GM12878 (cell line): Measurements from ENCODE around the gene CNOT3. TPM values are rescaled to one million over a fixed set of nuclear protein-coding genes. Genes with fewer than 3 reads are reported as not detected.

Experiments
- ATAC-seq: fragments of 200-7000 bp; cut with Tn5 transposase; 3 replicates; pipeline ENCODE4 v1.9.1; 2020; ENCODE audit warnings: mild to moderate bottlenecking, moderate library complexity
- BruUV-seq: library from RNA; stranded (reverse); fragments of 400-500 nt; replicated peaks from 2 replicates; lab custom pipeline; 2021; lab: Mats Ljungman, UMichigan
- CTCF ChIA-PET: fragments of 300-600 bp; sonication (Branson Sonifier 250); formaldehyde crosslinking; extraction: SDS; loops from one replicate; lab custom pipeline; 2021; ENCODE audit warnings: inconsistent platforms; lab: Yijun Ruan, JAX
- POLR2A ChIA-PET: fragments of 350-600 bp; formaldehyde crosslinking; extraction: SDS; loops from one replicate; lab custom pipeline; 2021; ENCODE audit warnings: inconsistent platforms; lab: Charles Lee
- RAD21 ChIA-PET: fragments of 300-600 bp; sonication (Branson Sonifier 250); formaldehyde crosslinking; loops from one replicate; lab custom pipeline; 2023; ENCODE audit warnings: antibody characterized with exemption; ENCODE audit not compliant: unreplicated experiment; lab: Charles Lee
- SMC1A ChIA-PET: fragments of 300-600 bp; sonication (Branson Sonifier 250); formaldehyde crosslinking; loops from one replicate; lab custom pipeline; 2023; ENCODE audit not compliant: unreplicated experiment, uncharacterized antibody; lab: Charles Lee
- DNase-seq: peaks from one replicate; pipeline ENCODE4 v3.0.0-alpha.2; 2011; ENCODE audit warnings: low read depth, low spot score
- FAIRE-seq: peaks from 3 replicates; lab custom pipeline; 2011; peaks lifted over from hg19 to GRCh38; lab: Jason Lieb, UNC
- H2AFZ ChIP-seq: 2 replicates; pipeline ENCODE4 v1.6.0; 2011; ENCODE audit warnings: low read depth, low read length, control low read depth; ENCODE audit not compliant: control insufficient read depth
- H3K27ac ChIP-seq: 2 replicates; pipeline ENCODE4 v1.5.1; 2011; ENCODE audit warnings: control low read depth; ENCODE audit not compliant: control insufficient read depth, insufficient read depth
- H3K27me3 ChIP-seq, 2 experiments: replicated peaks in 1 of 2; 2 replicates each; pipeline versions ENCODE4 v1.6.0 to v1.6.1; 2011; ENCODE audit warnings: low read length in 1 of 2; ENCODE audit not compliant: control insufficient read depth in 2 of 2, insufficient read depth in 2 of 2
- H3K36me3 ChIP-seq, 2 experiments: 2 replicates each; pipeline ENCODE4 v1.5.1; 2011; ENCODE audit warnings: low read length in 1 of 2; ENCODE audit not compliant: control insufficient read depth in 2 of 2, insufficient read depth in 2 of 2
- H3K4me1 ChIP-seq: 2 replicates; pipeline ENCODE4 v1.6.1; 2011; ENCODE audit warnings: mild to moderate bottlenecking, low read length, moderate library complexity, mixed read lengths; ENCODE audit not compliant: control insufficient read depth, insufficient read depth
- H3K4me2 ChIP-seq: 2 replicates; pipeline ENCODE4 v1.6.0; 2011; ENCODE audit warnings: control low read depth; ENCODE audit not compliant: control insufficient read depth, insufficient read depth
- H3K4me3 ChIP-seq: fragments of 200-600 bp; sonication (generic); 2 replicates; pipeline ENCODE4 v1.5.1; 2016
- H3K79me2 ChIP-seq: 2 replicates; pipeline ENCODE4 v1.6.0; 2011; ENCODE audit warnings: low read length; ENCODE audit not compliant: control insufficient read depth, insufficient read depth
- H3K9ac ChIP-seq: 2 replicates; pipeline ENCODE4 v1.8.0; 2011; ENCODE audit warnings: low read length, control low read depth, mixed read lengths; ENCODE audit not compliant: control insufficient read depth, insufficient read depth
- H3K9me3 ChIP-seq: replicated peaks from 3 replicates; pipeline ENCODE4 v1.5.1; 2011; ENCODE audit warnings: mild to moderate bottlenecking, low read length; ENCODE audit not compliant: control insufficient read depth, insufficient read depth
- H4K20me1 ChIP-seq: 2 replicates; pipeline ENCODE4 v1.6.0; 2011; ENCODE audit not compliant: control insufficient read depth, insufficient read depth
- ASH2L ChIP-seq: fragments of 300-600, 200-600 bp; sonication (generic); IDR thresholded peaks from 2 replicates; pipeline ENCODE4 v1.6.1; 2017; ENCODE audit warnings: low read depth, mild to moderate bottlenecking, borderline replicate concordance
- BHLHE40 ChIP-seq, 2 experiments: fragments of 450-650 bp in 1 of 2; IDR thresholded peaks; 2 replicates each; pipeline ENCODE4 v1.6.1; 2011 to 2017; ENCODE audit warnings: low read depth in 2 of 2, borderline replicate concordance in 1 of 2, improper control_type of control experiment in 1 of 2, low read length in 1 of 2, mild to moderate bottlenecking in 1 of 2
- BRCA1 ChIP-seq: IDR thresholded peaks from 2 replicates; pipeline ENCODE4 v1.6.1; 2011; ENCODE audit warnings: low read depth, low read length, improper control_type of control experiment
- CEBPB ChIP-seq, 2 experiments: fragments of 150-350 bp in 1 of 2; IDR thresholded peaks; 2 replicates each; pipeline ENCODE4 v1.6.1; 2012 to 2014; ENCODE audit warnings: low read depth in 2 of 2, low read length in 2 of 2, borderline replicate concordance in 1 of 2, inconsistent platforms in 1 of 2
- CREB1 ChIP-seq: IDR thresholded peaks from 2 replicates; pipeline ENCODE4 v1.6.1; 2012; ENCODE audit warnings: low read depth, mild to moderate bottlenecking, inconsistent platforms
- EED ChIP-seq: sonication (generic); IDR thresholded peaks from 2 replicates; pipeline ENCODE4 v1.6.1; 2016; ENCODE audit warnings: antibody characterized with exemption, low read depth
- JUNB ChIP-seq: IDR thresholded peaks from 2 replicates; pipeline ENCODE4 v1.6.1; 2016; ENCODE audit warnings: antibody characterized with exemption, mild to moderate bottlenecking
- KLF5 ChIP-seq: fragments of 450-650 bp; IDR thresholded peaks from 2 replicates; pipeline ENCODE4 v1.6.1; 2014; ENCODE audit warnings: mild to moderate bottlenecking; ENCODE audit not compliant: partially characterized antibody
- MEF2A ChIP-seq: IDR thresholded peaks from 2 replicates; pipeline ENCODE4 v1.6.1; 2011; ENCODE audit warnings: low read depth, mild to moderate bottlenecking, low read length, moderate library complexity; ENCODE audit not compliant: insufficient read depth
- MTA3 ChIP-seq: IDR thresholded peaks from 2 replicates; pipeline ENCODE4 v1.6.1; 2012; ENCODE audit warnings: low read length, inconsistent platforms, borderline replicate concordance
- NR2C1 ChIP-seq: fragments of 450-650 bp; IDR thresholded peaks from 2 replicates; pipeline ENCODE4 v1.6.1; 2017; ENCODE audit warnings: antibody characterized with exemption, mild to moderate bottlenecking, moderate library complexity
- RCOR1 ChIP-seq: conservative IDR thresholded peaks from 2 replicates; pipeline ENCODE4 v1.6.1; 2012; ENCODE audit warnings: low read depth, low read length, improper control_type of control experiment
- SMAD1 ChIP-seq: fragments of 450-650 bp; IDR thresholded peaks from 2 replicates; pipeline ENCODE4 v1.6.1; 2018; ENCODE audit warnings: mild to moderate bottlenecking, low read depth; ENCODE audit not compliant: partially characterized antibody
- SRF ChIP-seq, 2 experiments: IDR thresholded peaks; 2 replicates each; pipeline ENCODE4 v1.6.1; 2011; ENCODE audit warnings: low read depth in 2 of 2, low read length in 2 of 2, mild to moderate bottlenecking in 1 of 2, moderate library complexity in 1 of 2
- WRNIP1 ChIP-seq: IDR thresholded peaks from 2 replicates; pipeline ENCODE4 v1.6.1; 2011; ENCODE audit warnings: low read depth, low read length, improper control_type of control experiment, borderline replicate concordance
- ZBED1 ChIP-seq: IDR thresholded peaks from 2 replicates; pipeline ENCODE4 v1.6.1; 2016; ENCODE audit warnings: borderline replicate concordance
- ZNF217 ChIP-seq: fragments of 450-650 bp; IDR thresholded peaks from 2 replicates; pipeline ENCODE4 v1.6.1; 2017; ENCODE audit warnings: antibody characterized with exemption, mild to moderate bottlenecking
- ZNF274 ChIP-seq: IDR thresholded peaks from one replicate; pipeline ENCODE4 v1.8.0; 2011; ENCODE audit not compliant: insufficient read length, insufficient read depth
- WGBS: methylation state at CpG from one replicate; pipeline ENCODE4 v1.1.6; 2016; ENCODE audit warnings: low lambda C conversion rate; ENCODE audit not compliant: insufficient replicate concordance, insufficient coverage; ENCODE audit errors: missing lambda C conversion rate; 5-methylcytosine and 5-hydroxymethylcytosine counted together
- in situ Hi-C: fragments of 300-500 bp; cut with MboI; formaldehyde crosslinking; loops from 9 replicates; pipeline ENCODE4 v1.14.3; 2018; ENCODE audit warnings: mixed read lengths
- intact Hi-C: fragments of 100-400 bp; cut with micrococcal nuclease; formaldehyde crosslinking; loops from one replicate; pipeline ENCODE4 v1.14.2; 2022; ENCODE audit not compliant: unreplicated experiment
- polyA plus RNA-seq, 11 experiments: library from polyadenylated mRNA; depleted of rRNA in 4 of 11; unstranded in 6 of 11; stranded (reverse) in 5 of 11; fragments of >200 nt; fragmentation: Nextera tagmentation in 4 of 11; fragmentation: Illumina TruSeq in 1 of 11; extraction: Ambion mirVana in 4 of 11; extraction: Trizol in 1 of 11; gene quantifications; 1 replicate in 1 of 11; 2 replicates in 10 of 11; pipeline versions ENCODE4 v1.2.1 to v1.2.3, GENCODE V29; 2011 to 2016; ENCODE audit warnings: inconsistent platforms in 2 of 11, missing spikeins in 2 of 11, low read depth in 1 of 11
- total RNA-seq, 4 experiments: library from RNA; depleted of rRNA in 3 of 4; stranded (reverse); fragments of >200 nt in 3 of 4; fragmentation: Illumina TruSeq in 1 of 4; extraction: Trizol in 1 of 4; gene quantifications; 2 replicates each; pipeline versions ENCODE4 v1.2.1 to v1.2.3, GENCODE V29; 2013 to 2021
- TF ChIP-seq, protein P1 (sequence below): IDR thresholded peaks from 2 replicates; pipeline ENCODE4 v1.6.1; 2011; ENCODE audit warnings: low read depth, mild to moderate bottlenecking, low read length, moderate library complexity, borderline replicate concordance; ENCODE audit errors: extremely low read depth
- TF ChIP-seq, protein P2 (sequence below): fragments of 450-650 bp; formaldehyde crosslinking; IDR thresholded peaks from 2 replicates; pipeline ENCODE4 v1.4.0; 2020; ENCODE audit warnings: mild to moderate bottlenecking, moderate library complexity

Gene CNOT3
- total and polyA plus RNA-seq, 10 of the 15 experiments (the other 5 are each of a cell fraction or from before 2014, with no cell fraction given): 0.14 to 45.1 (median 14.0) TPM

DNA sequence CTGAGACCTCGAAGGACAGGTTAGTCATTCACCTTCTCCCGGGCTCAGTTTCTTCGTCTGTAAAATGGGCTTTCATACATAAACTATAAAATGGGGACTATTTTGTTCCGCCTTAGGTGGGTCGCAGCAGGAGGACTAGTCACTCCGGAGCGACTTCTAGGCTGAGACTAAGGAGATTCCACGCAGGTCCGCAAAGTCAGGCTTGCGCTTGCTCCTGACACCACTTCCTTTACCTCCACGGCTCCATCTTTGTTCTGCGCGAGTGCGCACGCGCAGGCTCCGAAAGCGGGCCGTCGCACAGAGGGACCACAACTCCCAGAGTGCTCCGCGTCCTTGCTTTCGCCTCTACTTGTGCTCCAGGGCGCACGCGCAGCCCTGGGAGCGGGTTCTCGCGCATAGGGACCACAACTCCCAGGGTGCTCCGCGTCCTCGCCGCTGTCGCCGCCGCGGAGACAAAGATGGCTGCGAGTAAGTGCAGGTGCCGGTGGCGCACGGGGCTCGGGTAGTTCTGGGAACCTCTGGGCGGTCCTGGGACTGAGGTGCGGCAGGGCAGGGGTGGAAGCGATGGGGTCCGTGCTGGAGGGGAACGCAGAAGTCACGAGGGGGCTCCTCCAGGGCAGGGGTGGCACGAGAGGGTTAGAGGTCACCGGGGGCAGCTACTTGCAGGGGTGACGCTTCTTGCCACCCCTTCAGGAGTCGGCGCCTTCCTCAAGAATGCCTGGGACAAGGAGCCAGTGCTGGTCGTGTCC, 35.0 kb upstream of the CNOT3 start, which contains the start of gene NDUFA3:
Gene NDUFA3 (plus strand): TSS at position 435 of the 749 bp plus-strand sequence. CDS start 24 bp downstream, at position 459.
- ChIA-PET SMC1A (interaction anchor here (1.0 kb wide), 2 partner anchors 12 to 16 kb away, joined by 3 read pairs; partner anchors contain the start of gene TFPT), CTCF (no interaction called here), POLR2A (interaction anchor here (0.5 to 2.1 kb wide), 3 partner anchors 10 to 1663 kb away, joined by 3 to 8 read pairs (median 6); no protein-coding TSS in a partner anchor), RAD21 (no interaction called here)
- WGBS: 5% methylated on average over 51 of the region's 54 CpGs
- Histone ChIP-seq H4K20me1 (no peaks in the 10 kb centered on the region), H3K4me1 (no peaks in the 10 kb centered on the region), H3K27ac (peak within 1 kb of the TSS; percentile 75), H3K9me3 (no peaks in the 10 kb centered on the region), H3K79me2 (peaks cover 9% of the 10 kb centered on the region), H3K36me3 (peaks cover 0 to 5% of the 10 kb centered on the region in 2 experiments; a peak in 2 of 4 replicates), H3K4me3 (peak within 1 kb of the TSS; percentile 85), H2AFZ (peak within 1 kb of the TSS; percentile 85), H3K27me3 (no peaks in the 10 kb centered on the region), H3K4me2 (peak within 1 kb of the TSS; percentile 89), H3K9ac (peak within 1 kb of the TSS; percentile 84)
- BruUV-seq: TSS peak; percentile 97
- in situ Hi-C loops (no loop called here), intact Hi-C loops (loop anchor here (1.0 to 10.0 kb wide), 3 partner anchors 35 to 998 kb away; partner anchors contain the start of genes CNOT3 and ZNF160)
- DNase-seq (peak; percentile 95), ATAC-seq (peak; percentile 99), FAIRE-seq (peak; percentile 99)
- TF ChIP-seq SRF (IDR thresholded peaks at IDR 0.05; ENCODE audit: low read depth in 2 of 2, low read length in 2 of 2): no peak
- TF ChIP-seq BRCA1: no peak
- TF ChIP-seq JUNB: no peak
- peak; percentile 61 to 74 for TF ChIP-seq BHLHE40 (IDR thresholded peaks at IDR 0.05; ENCODE audit: borderline replicate concordance in 1 of 2, low read depth in 2 of 2, low read length in 1 of 2)
- no peak for TF ChIP-seq MEF2A
- peak; percentile 83 for TF ChIP-seq NR2C1
- peak; percentile 17 for TF ChIP-seq SMAD1
- TF ChIP-seq, protein P1, sequence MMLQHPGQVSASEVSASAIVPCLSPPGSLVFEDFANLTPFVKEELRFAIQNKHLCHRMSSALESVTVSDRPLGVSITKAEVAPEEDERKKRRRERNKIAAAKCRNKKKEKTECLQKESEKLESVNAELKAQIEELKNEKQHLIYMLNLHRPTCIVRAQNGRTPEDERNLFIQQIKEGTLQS: peak; percentile 21; the same call in 1 of the 2 replicates
- TF ChIP-seq EED: no peak
- TF ChIP-seq KLF5: peak; percentile 71
- no peak for TF ChIP-seq MTA3
- TF ChIP-seq WRNIP1: 0 out of 2 replicates have a peak, but pooled peaks have one; percentile 56
- TF ChIP-seq ZNF217: peak; percentile 99
- TF ChIP-seq ASH2L: no peak
- TF ChIP-seq CREB1: peak; percentile 80
- TF ChIP-seq, protein P2, sequence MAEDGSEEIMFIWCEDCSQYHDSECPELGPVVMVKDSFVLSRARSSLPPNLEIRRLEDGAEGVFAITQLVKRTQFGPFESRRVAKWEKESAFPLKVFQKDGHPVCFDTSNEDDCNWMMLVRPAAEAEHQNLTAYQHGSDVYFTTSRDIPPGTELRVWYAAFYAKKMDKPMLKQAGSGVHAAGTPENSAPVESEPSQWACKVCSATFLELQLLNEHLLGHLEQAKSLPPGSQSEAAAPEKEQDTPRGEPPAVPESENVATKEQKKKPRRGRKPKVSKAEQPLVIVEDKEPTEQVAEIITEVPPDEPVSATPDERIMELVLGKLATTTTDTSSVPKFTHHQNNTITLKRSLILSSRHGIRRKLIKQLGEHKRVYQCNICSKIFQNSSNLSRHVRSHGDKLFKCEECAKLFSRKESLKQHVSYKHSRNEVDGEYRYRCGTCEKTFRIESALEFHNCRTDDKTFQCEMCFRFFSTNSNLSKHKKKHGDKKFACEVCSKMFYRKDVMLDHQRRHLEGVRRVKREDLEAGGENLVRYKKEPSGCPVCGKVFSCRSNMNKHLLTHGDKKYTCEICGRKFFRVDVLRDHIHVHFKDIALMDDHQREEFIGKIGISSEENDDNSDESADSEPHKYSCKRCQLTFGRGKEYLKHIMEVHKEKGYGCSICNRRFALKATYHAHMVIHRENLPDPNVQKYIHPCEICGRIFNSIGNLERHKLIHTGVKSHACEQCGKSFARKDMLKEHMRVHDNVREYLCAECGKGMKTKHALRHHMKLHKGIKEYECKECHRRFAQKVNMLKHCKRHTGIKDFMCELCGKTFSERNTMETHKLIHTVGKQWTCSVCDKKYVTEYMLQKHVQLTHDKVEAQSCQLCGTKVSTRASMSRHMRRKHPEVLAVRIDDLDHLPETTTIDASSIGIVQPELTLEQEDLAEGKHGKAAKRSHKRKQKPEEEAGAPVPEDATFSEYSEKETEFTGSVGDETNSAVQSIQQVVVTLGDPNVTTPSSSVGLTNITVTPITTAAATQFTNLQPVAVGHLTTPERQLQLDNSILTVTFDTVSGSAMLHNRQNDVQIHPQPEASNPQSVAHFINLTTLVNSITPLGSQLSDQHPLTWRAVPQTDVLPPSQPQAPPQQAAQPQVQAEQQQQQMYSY: no peak
- TF ChIP-seq ZNF274: no peak
- TF ChIP-seq ZBED1: no peak
- 0 out of 2 replicates have a peak, but pooled peaks have one; percentile 32 for TF ChIP-seq RCOR1
- no peak for TF ChIP-seq CEBPB (IDR thresholded peaks at IDR 0.05; ENCODE audit: borderline replicate concordance in 1 of 2, low read depth in 2 of 2, low read length in 2 of 2)
